Measurements from ENCODE around the gene CABLES1.

DNA sequence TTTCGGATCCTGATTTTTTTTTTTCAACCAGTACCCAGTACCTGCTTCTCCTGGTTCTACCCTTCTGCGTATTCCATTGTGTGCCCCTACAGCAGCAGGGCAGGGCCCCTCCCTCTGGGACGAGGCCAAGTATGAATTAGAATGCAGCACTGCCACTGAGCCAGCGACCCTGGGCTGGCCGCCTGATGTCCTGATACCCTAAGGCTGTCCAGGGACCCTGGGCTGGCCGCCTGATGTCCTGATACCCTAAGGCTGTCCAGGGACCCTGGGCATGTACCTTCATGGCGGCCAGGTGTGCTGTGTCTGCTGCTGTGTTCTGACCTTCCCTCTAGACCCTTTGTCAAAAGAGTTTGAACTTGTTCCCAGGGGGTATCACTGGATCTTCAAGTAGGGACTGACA, 42.9 kb downstream of the CABLES1 start:
- TF ChIP-seq CEBPB (IDR thresholded peaks at IDR 0.05; ENCODE audit: low read depth, low read length) (no peak), POLR2A (IDR thresholded peaks at IDR 0.05; ENCODE audit: control extremely low read depth in 1 of 2, low read depth in 2 of 2, low read length in 2 of 2) (no peak), FOSL1 (IDR thresholded peaks at IDR 0.05; ENCODE audit: insufficient read depth, low read depth, low read length) (no peak), CBX8 (IDR thresholded peaks at IDR 0.05; ENCODE audit: borderline replicate concordance, low read depth, low read length) (no peak), SIX5 (IDR thresholded peaks at IDR 0.05; ENCODE audit: low read depth, low read length) (no peak), KDM5A (IDR thresholded peaks at IDR 0.05; ENCODE audit: low read length) (no peak)
- TF ChIP-seq, protein P1, sequence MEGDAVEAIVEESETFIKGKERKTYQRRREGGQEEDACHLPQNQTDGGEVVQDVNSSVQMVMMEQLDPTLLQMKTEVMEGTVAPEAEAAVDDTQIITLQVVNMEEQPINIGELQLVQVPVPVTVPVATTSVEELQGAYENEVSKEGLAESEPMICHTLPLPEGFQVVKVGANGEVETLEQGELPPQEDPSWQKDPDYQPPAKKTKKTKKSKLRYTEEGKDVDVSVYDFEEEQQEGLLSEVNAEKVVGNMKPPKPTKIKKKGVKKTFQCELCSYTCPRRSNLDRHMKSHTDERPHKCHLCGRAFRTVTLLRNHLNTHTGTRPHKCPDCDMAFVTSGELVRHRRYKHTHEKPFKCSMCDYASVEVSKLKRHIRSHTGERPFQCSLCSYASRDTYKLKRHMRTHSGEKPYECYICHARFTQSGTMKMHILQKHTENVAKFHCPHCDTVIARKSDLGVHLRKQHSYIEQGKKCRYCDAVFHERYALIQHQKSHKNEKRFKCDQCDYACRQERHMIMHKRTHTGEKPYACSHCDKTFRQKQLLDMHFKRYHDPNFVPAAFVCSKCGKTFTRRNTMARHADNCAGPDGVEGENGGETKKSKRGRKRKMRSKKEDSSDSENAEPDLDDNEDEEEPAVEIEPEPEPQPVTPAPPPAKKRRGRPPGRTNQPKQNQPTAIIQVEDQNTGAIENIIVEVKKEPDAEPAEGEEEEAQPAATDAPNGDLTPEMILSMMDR (IDR thresholded peaks at IDR 0.05; ENCODE audit: control extremely low read depth in 1 of 3, insufficient read depth in 1 of 3, low read depth in 1 of 3, low read length in 3 of 3): no peak
- TF ChIP-seq, protein P2, sequence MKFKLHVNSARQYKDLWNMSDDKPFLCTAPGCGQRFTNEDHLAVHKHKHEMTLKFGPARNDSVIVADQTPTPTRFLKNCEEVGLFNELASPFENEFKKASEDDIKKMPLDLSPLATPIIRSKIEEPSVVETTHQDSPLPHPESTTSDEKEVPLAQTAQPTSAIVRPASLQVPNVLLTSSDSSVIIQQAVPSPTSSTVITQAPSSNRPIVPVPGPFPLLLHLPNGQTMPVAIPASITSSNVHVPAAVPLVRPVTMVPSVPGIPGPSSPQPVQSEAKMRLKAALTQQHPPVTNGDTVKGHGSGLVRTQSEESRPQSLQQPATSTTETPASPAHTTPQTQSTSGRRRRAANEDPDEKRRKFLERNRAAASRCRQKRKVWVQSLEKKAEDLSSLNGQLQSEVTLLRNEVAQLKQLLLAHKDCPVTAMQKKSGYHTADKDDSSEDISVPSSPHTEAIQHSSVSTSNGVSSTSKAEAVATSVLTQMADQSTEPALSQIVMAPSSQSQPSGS (IDR thresholded peaks at IDR 0.05; ENCODE audit: low read length): no peak
- TF ChIP-seq, protein P3, sequence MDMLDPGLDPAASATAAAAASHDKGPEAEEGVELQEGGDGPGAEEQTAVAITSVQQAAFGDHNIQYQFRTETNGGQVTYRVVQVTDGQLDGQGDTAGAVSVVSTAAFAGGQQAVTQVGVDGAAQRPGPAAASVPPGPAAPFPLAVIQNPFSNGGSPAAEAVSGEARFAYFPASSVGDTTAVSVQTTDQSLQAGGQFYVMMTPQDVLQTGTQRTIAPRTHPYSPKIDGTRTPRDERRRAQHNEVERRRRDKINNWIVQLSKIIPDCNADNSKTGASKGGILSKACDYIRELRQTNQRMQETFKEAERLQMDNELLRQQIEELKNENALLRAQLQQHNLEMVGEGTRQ (IDR thresholded peaks at IDR 0.05; ENCODE audit: low read length): no peak
